Measurements from ENCODE around the gene AKNA. TPM values are rescaled to one million over a fixed set of nuclear protein-coding genes. Genes with fewer than 3 reads are reported as not detected.

AKNA gene
- total and polyA plus RNA-seq, 2 donors (not counting 1 experiment from before 2014, with no cell fraction given), result 178 to 407 TPM

- peak overlapping the region in 1 of 5 experiments; percentile 31 for H3K4me3 ChIP-seq (ENCODE audit: control extremely low read depth in 1 of 5, extremely low read depth in 1 of 5, insufficient read depth in 1 of 5, low read depth in 2 of 5, low read length in 4 of 5)
- peaks cover 32% of the 10 kb centered on the region for H4K20me1 ChIP-seq (ENCODE audit: control insufficient read depth, insufficient read depth, low read length, poor library complexity, severe bottlenecking)
- H2AFZ ChIP-seq (ENCODE audit: insufficient read depth, low read depth, low read length, poor library complexity, severe bottlenecking), result no peak overlapping the region
- H3K36me3 ChIP-seq (replicated peaks in 1 of 2; ENCODE audit: control extremely low read depth in 1 of 2, control insufficient read depth in 1 of 2, extremely low read depth in 1 of 2, insufficient read depth in 2 of 2, low read length in 1 of 2), result peaks cover 6 to 89% of the 10 kb centered on the region in 2 experiments
- peak overlapping the region; percentile 94 for H3K27ac Mint-ChIP-seq
- intact Hi-C loops (cut with micrococcal nuclease), result loop anchor here (1.0 to 5.0 kb wide), 4 partner anchors 9 to 33 kb away; no protein-coding TSS in a partner anchor
- H3K9me3 ChIP-seq (ENCODE audit: control extremely low read depth in 1 of 3, control insufficient read depth in 2 of 3, insufficient read depth in 1 of 3, low read length in 2 of 3), result no peaks in the 10 kb centered on the region
- peak overlapping the region; percentile 75 for H3K4me3 Mint-ChIP-seq
- 17% methylated on average over 1 of the region's 6 CpGs for WGBS (ENCODE audit: insufficient coverage)
- H3K27me3 ChIP-seq (replicated peaks in 1 of 4; ENCODE audit: control extremely low read depth in 1 of 4, control insufficient read depth in 3 of 4, insufficient read depth in 4 of 4, low read length in 3 of 4), result no peaks in the 10 kb centered on the region
- DNase-seq (peak; percentile 64), ATAC-seq (ENCODE audit: low read depth) (peak; percentile 38)
- TF ChIP-seq EZH2 (IDR thresholded peaks at IDR 0.05; ENCODE audit: borderline replicate concordance, insufficient read depth, low read depth, low read length, poor library complexity, severe bottlenecking) (no peak), CTCF (IDR thresholded peaks at IDR 0.05) (no peak)
- H3K27me3 Mint-ChIP-seq, result no peaks in the 10 kb centered on the region
- H3K4me1 Mint-ChIP-seq, result peaks cover 72% of the 10 kb centered on the region
- ChIA-PET CTCF (interaction anchor here (0.8 to 2.3 kb wide), 7 partner anchors 9 to 289 kb away, joined by 3 to 10 read pairs (median 5); partner anchors contain the start of gene AKNA), POLR2A (interaction anchor here (1.7 to 8.6 kb wide), 5 partner anchors 9 to 33 kb away, joined by 6 to 108 read pairs (median 11); partner anchors contain the start of gene AKNA)
- H3K4me2 ChIP-seq (replicated peaks; ENCODE audit: low read depth, low read length, poor library complexity, severe bottlenecking), result peak overlapping the region; percentile 55
- peaks cover 82% of the 10 kb centered on the region for H3K79me2 ChIP-seq (ENCODE audit: control insufficient read depth, insufficient read depth, low read length)
- peaks cover 3% of the 10 kb centered on the region for H3K9me3 Mint-ChIP-seq (ENCODE audit: insufficient read depth)
- peak overlapping the region; percentile 28 to 75 for H3K27ac ChIP-seq (ENCODE audit: low read length in 2 of 2)
- peak overlapping the region; percentile 10 for H3K9ac ChIP-seq (ENCODE audit: low read length)
- H3K4me1 ChIP-seq (ENCODE audit: control insufficient read depth in 2 of 2, insufficient read depth in 2 of 2, low read length in 2 of 2), result peaks cover 66 to 78% of the 10 kb centered on the region in 2 donors
Measured at GRCh38 chr9:114364134-114365041, 23.4 kb downstream of the AKNA start.
